PC-3 (cell line): ENCODE data around the gene P4HB. TPM values are rescaled to one million over a fixed set of nuclear protein-coding genes. Genes with fewer than 3 reads are reported as not detected.

ENCODE experiments used
- ATAC-seq: fragments of 200-7000 bp; cut with Tn5 transposase; 2 replicates; pipeline ENCODE4 v1.9.1; 2020; ENCODE audit warnings: mild to moderate bottlenecking, moderate library complexity
- BruUV-seq: library from RNA; stranded (reverse); fragments of 400-500 nt; replicated peaks from 2 replicates; lab custom pipeline; 2021; lab: Mats Ljungman, UMichigan
- CTCF ChIA-PET: fragments of 300-600 bp; sonication (Branson Sonifier 250); formaldehyde crosslinking; loops from one replicate; lab custom pipeline; 2022; ENCODE audit warnings: antibody characterized with exemption; lab: Charles Lee
- POLR2A ChIA-PET: fragments of 300-600 bp; sonication (Branson Sonifier 250); formaldehyde crosslinking; loops from one replicate; lab custom pipeline; 2022; ENCODE audit warnings: antibody characterized with exemption; ENCODE audit not compliant: unreplicated experiment; lab: Charles Lee
- DNase-seq: peaks from one replicate; pipeline ENCODE4 v3.0.0-alpha.2; 2015
- H2AFZ ChIP-seq: fragments of 300-600 bp; sonication (generic); 2 replicates; pipeline ENCODE4 v1.6.0; 2016; ENCODE audit warnings: antibody characterized with exemption, low read length
- H3F3A ChIP-seq: fragments of 300-600 bp; sonication (generic); one replicate; pipeline ENCODE4 v1.6.0; 2017; ENCODE audit warnings: antibody characterized with exemption, low read length, control low read depth, mild to moderate bottlenecking; ENCODE audit not compliant: unreplicated experiment
- H3K27ac ChIP-seq: fragments of 300-600 bp; sonication (generic); 2 replicates; pipeline ENCODE4 v1.5.1; 2016; ENCODE audit warnings: mild to moderate bottlenecking, low read length
- H3K27me3 ChIP-seq: fragments of 300-600 bp; sonication (generic); 2 replicates; pipeline ENCODE4 v1.6.1; 2016; ENCODE audit warnings: low read length, mixed read lengths
- H3K36me3 ChIP-seq: fragments of 300-600 bp; sonication (generic); 2 replicates; pipeline ENCODE4 v1.6.1; 2016; ENCODE audit warnings: low read depth, mixed run types, low read length, mixed read lengths
- H3K4me1 ChIP-seq: fragments of 300-600 bp; sonication (generic); 2 replicates; pipeline ENCODE4 v1.5.1; 2016; ENCODE audit warnings: low read length; ENCODE audit not compliant: insufficient read depth
- H3K4me2 ChIP-seq: fragments of 300-600 bp; sonication (generic); 2 replicates; pipeline ENCODE4 v1.6.0; 2016; ENCODE audit warnings: low read length
- H3K4me3 ChIP-seq: fragments of 300-600 bp; sonication (generic); 2 replicates; pipeline ENCODE4 v1.5.1; 2016; ENCODE audit warnings: mild to moderate bottlenecking, low read length, mixed read lengths
- H3K79me2 ChIP-seq: fragments of 300-600 bp; sonication (generic); 2 replicates; pipeline ENCODE4 v1.6.1; 2017; ENCODE audit warnings: low read length, mixed read lengths
- H3K9ac ChIP-seq: fragments of 300-600 bp; sonication (generic); 2 replicates; pipeline ENCODE4 v1.6.0; 2016; ENCODE audit warnings: mild to moderate bottlenecking, low read length
- H3K9me2 ChIP-seq: fragments of 300-600 bp; sonication (generic); replicated peaks from 2 replicates; pipeline ENCODE4 v1.6.1; 2016; ENCODE audit warnings: mixed run types, low read length, mixed read lengths
- H3K9me3 ChIP-seq: fragments of 300-600 bp; sonication (generic); 2 replicates; pipeline ENCODE4 v1.6.1; 2016; ENCODE audit warnings: low read length, mixed read lengths
- H4K20me1 ChIP-seq: fragments of 300-600 bp; sonication (generic); 2 replicates; pipeline ENCODE4 v1.6.1; 2016; ENCODE audit warnings: low read length, mixed read lengths
- EZH2 ChIP-seq: fragments of 300-600 bp; sonication (generic); IDR thresholded peaks from one replicate; pipeline ENCODE4 v1.6.1; 2017; ENCODE audit warnings: antibody characterized with exemption, mild to moderate bottlenecking, low read length; ENCODE audit not compliant: unreplicated experiment
- EZH2phosphoT487 ChIP-seq: fragments of 300-600 bp; sonication (generic); IDR thresholded peaks from 2 replicates; pipeline ENCODE4 v1.6.1; 2018; ENCODE audit warnings: mild to moderate bottlenecking, antibody characterized with exemption, low read length, borderline replicate concordance
- intact Hi-C: fragments of 100-400 bp; cut with micrococcal nuclease; formaldehyde crosslinking; loops from 2 replicates; pipeline ENCODE4 v1.9.0; 2023
- total RNA-seq: library from RNA; depleted of rRNA; stranded (reverse); fragments of >200 nt; gene quantifications from 2 replicates; pipeline ENCODE4 v1.2.3, GENCODE V29; 2014
- TF ChIP-seq, protein P1 (sequence below): fragments of 300-600 bp; sonication (generic); conservative IDR thresholded peaks from 2 replicates; pipeline ENCODE4 v1.5.1; 2017; ENCODE audit warnings: antibody characterized with exemption, low read depth, mild to moderate bottlenecking, low read length

The P4HB gene
- total RNA-seq, 1 experiment from 2014 or later: 1,089 TPM

GRCh38 chr17:81804559-81805399 is 55.6 kb downstream of the P4HB start:
- Histone ChIP-seq H3K9ac (no peak overlapping the region), H2AFZ (no peak overlapping the region), H3K36me3 (no peaks in the 10 kb centered on the region), H3K27ac (no peak overlapping the region), H3K4me1 (no peaks in the 10 kb centered on the region), H3F3A (no peaks in the 10 kb centered on the region), H4K20me1 (no peaks in the 10 kb centered on the region), H3K9me2 (no peaks in the 10 kb centered on the region), H3K9me3 (no peaks in the 10 kb centered on the region), H3K4me3 (no peak overlapping the region), H3K27me3 (peaks cover 63% of the 10 kb centered on the region), H3K79me2 (no peaks in the 10 kb centered on the region), H3K4me2 (no peak overlapping the region)
- DNase-seq (no peak), ATAC-seq (peak; percentile 21; the same call in 1 of the 2 replicates)
- ChIA-PET POLR2A (no interaction called here), CTCF (no interaction called here)
- TF ChIP-seq EZH2phosphoT487: no peak
- TF ChIP-seq, protein P1, sequence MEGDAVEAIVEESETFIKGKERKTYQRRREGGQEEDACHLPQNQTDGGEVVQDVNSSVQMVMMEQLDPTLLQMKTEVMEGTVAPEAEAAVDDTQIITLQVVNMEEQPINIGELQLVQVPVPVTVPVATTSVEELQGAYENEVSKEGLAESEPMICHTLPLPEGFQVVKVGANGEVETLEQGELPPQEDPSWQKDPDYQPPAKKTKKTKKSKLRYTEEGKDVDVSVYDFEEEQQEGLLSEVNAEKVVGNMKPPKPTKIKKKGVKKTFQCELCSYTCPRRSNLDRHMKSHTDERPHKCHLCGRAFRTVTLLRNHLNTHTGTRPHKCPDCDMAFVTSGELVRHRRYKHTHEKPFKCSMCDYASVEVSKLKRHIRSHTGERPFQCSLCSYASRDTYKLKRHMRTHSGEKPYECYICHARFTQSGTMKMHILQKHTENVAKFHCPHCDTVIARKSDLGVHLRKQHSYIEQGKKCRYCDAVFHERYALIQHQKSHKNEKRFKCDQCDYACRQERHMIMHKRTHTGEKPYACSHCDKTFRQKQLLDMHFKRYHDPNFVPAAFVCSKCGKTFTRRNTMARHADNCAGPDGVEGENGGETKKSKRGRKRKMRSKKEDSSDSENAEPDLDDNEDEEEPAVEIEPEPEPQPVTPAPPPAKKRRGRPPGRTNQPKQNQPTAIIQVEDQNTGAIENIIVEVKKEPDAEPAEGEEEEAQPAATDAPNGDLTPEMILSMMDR: no peak
- peak; percentile 66 for TF ChIP-seq EZH2
- no TSS peak for BruUV-seq
- intact Hi-C loops: no loop called here

DNA sequence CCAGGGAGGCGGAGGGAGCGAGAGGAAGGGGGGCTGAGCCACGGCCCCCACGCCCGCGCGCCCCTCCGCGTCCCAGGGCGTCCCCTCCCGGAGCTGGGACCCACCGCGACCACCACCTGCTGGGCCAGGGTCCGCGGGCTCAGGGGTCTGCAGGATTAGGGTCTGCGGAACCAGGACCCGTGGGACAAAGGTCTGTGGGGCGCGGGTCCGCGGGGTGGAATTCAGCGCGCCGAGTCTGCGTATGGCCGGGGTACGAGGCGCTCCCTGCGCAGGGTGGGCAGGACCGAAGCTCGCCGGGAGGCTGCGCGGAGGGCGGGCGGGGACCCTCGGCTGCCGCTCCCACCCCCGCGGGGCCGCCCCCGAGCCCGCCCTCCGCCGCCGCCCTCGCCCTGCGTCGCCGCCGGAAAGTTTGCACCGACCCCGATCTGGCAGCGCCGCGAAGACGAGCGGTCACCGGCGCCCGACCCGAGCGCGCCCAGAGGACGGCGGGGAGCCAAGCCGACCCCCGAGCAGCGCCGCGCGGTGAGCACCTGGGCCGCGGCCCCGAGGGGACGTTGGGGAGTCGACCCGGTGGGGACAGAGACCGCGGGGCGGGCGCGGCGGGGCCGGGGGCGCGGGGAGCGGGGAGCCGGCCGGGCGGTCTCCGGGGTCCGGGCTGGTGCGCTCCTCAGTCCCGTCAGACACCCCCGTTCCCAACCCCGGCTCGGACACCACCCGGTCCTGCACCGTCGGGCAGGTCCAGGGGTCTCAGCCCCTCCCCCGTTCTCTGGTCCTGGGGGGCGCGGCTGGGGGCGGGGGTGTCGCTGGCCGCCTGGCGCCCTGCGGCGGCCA is 56.4 kb downstream of the P4HB start, which contains the start of gene GCGR:
Gene GCGR (plus strand): TSS at position 423 of the 831 bp plus-strand sequence. CDS start 4,869 bp downstream, outside the sequence.
- H2AFZ ChIP-seq: no peak within 1 kb of the TSS
- TF ChIP-seq EZH2: no peak
- TF ChIP-seq EZH2phosphoT487: no peak
- TF ChIP-seq, protein P1: no peak
- ATAC-seq (no peak), DNase-seq (no peak)
- no peaks in the 10 kb centered on the region for H3K9me2 ChIP-seq
- H3K27me3 ChIP-seq: peaks cover 57% of the 10 kb centered on the region
- H4K20me1 ChIP-seq: no peaks in the 10 kb centered on the region
- no TSS peak for BruUV-seq
- no peak within 1 kb of the TSS for H3K4me3 ChIP-seq
- ChIA-PET POLR2A (no interaction called here), CTCF (no interaction called here)
- H3K9me3 ChIP-seq: no peaks in the 10 kb centered on the region
- H3K79me2 ChIP-seq: no peaks in the 10 kb centered on the region
- H3K4me1 ChIP-seq: no peaks in the 10 kb centered on the region
- no peak within 1 kb of the TSS for H3K9ac ChIP-seq
- H3K4me2 ChIP-seq: no peak within 1 kb of the TSS
- intact Hi-C loops: no loop called here
- no peak within 1 kb of the TSS for H3K27ac ChIP-seq
- no peaks in the 10 kb centered on the region for H3K36me3 ChIP-seq
- no peaks in the 10 kb centered on the region for H3F3A ChIP-seq
